CD4-positive, alpha-beta memory T cell (primary cell): ENCODE results near the gene NANOG. TPM values are rescaled to one million over a fixed set of nuclear protein-coding genes. Genes with fewer than 3 reads are reported as not detected.
"Not testable (repeated sequence)": the region's sequence is repeated elsewhere in the genome, so short reads cannot be mapped to it uniquely, and the experiment has no call there.

Experiments used
- CTCF ChIA-PET: fragments of 350-600 bp; sonication (Branson Sonifier 250); formaldehyde crosslinking; loops from one replicate; lab custom pipeline; 2021; ENCODE audit warnings: inconsistent platforms; ENCODE audit not compliant: partially characterized antibody; lab: Charles Lee
- POLR2A ChIA-PET: fragments of 350-600 bp; sonication (Branson Sonifier 250); formaldehyde crosslinking; loops from one replicate; lab custom pipeline; 2021; ENCODE audit not compliant: partially characterized antibody; lab: Charles Lee
- DNase-seq, 5 donors: peaks; one replicate each; pipeline versions ENCODE4 v3.0.0 to v3.0.0-alpha.2; 2020 to 2022; ENCODE audit warnings: mixed read lengths in 1 of 5
- H3K27ac ChIP-seq: one replicate; pipeline ENCODE4 v1.7.0; 2013; ENCODE audit warnings: low read depth, low read length
- H3K27me3 ChIP-seq: 2 replicates; pipeline ENCODE4 v1.7.0; 2013; ENCODE audit warnings: mild to moderate bottlenecking, low read length, moderate library complexity; ENCODE audit not compliant: insufficient read depth
- H3K36me3 ChIP-seq: 2 replicates; pipeline ENCODE4 v1.7.0; 2013; ENCODE audit warnings: mild to moderate bottlenecking, low read length, moderate library complexity; ENCODE audit not compliant: insufficient read depth
- H3K4me1 ChIP-seq: 2 replicates; pipeline ENCODE4 v1.7.0; 2013; ENCODE audit warnings: mild to moderate bottlenecking, low read length, moderate library complexity; ENCODE audit not compliant: insufficient read depth
- H3K4me3 ChIP-seq, 2 donors: one replicate each; pipeline ENCODE4 v1.7.0; 2013; ENCODE audit warnings: low read length in 2 of 2, mild to moderate bottlenecking in 1 of 2
- H3K9me3 ChIP-seq, 2 donors: one replicate each; pipeline ENCODE4 v1.7.0; 2013; ENCODE audit warnings: low read length in 2 of 2, control low read depth in 1 of 2; ENCODE audit not compliant: control insufficient read depth in 1 of 2
- H3K27ac Mint-ChIP-seq, 7 donors: one replicate each; pipeline ENCODE4 v1.8.0; 2020 to 2021; ENCODE audit warnings: mixed read lengths in 7 of 7, mild to moderate bottlenecking in 6 of 7, inconsistent platforms in 3 of 7, moderate library complexity in 3 of 7
- H3K27me3 Mint-ChIP-seq, 2 donors: one replicate each; pipeline ENCODE4 v1.8.0; 2020 to 2021; ENCODE audit warnings: mixed read lengths in 2 of 2
- H3K36me3 Mint-ChIP-seq, 2 donors: one replicate each; pipeline ENCODE4 v1.8.0; 2020 to 2021; ENCODE audit warnings: mixed read lengths in 2 of 2, inconsistent platforms in 1 of 2, mild to moderate bottlenecking in 1 of 2
- H3K4me1 Mint-ChIP-seq, 4 donors: one replicate each; pipeline ENCODE4 v1.8.0; 2020 to 2021; ENCODE audit warnings: mixed read lengths in 4 of 4, mild to moderate bottlenecking in 1 of 4
- H3K4me3 Mint-ChIP-seq, 8 donors: one replicate each; pipeline ENCODE4 v1.8.0; 2020 to 2021; ENCODE audit warnings: mixed read lengths in 8 of 8, mild to moderate bottlenecking in 7 of 8, moderate library complexity in 6 of 8, inconsistent platforms in 3 of 8
- H3K9me3 Mint-ChIP-seq, 8 donors: one replicate each; pipeline ENCODE4 v1.8.0; 2020 to 2021; ENCODE audit warnings: mixed read lengths in 8 of 8, mild to moderate bottlenecking in 5 of 8, inconsistent platforms in 3 of 8, moderate library complexity in 1 of 8
- intact Hi-C: fragments of 100-400 bp; cut with micrococcal nuclease; formaldehyde crosslinking; loops from one replicate; pipeline ENCODE4 v1.15.1; 2023
- polyA plus RNA-seq, 2 donors: library from polyadenylated mRNA; unstranded; fragments of 300-500 nt; fragmentation: Illumina TruSeq; gene quantifications; one replicate each; pipeline ENCODE4 v1.2.3, GENCODE V29; 2021
- total RNA-seq, 2 experiments: library from RNA; stranded (reverse); gene quantifications; one replicate each; pipeline ENCODE4 v1.2.3, GENCODE V29; 2021

NANOG gene
- total and polyA plus RNA-seq, 4 experiments from 2014 or later = not detected

DNA sequence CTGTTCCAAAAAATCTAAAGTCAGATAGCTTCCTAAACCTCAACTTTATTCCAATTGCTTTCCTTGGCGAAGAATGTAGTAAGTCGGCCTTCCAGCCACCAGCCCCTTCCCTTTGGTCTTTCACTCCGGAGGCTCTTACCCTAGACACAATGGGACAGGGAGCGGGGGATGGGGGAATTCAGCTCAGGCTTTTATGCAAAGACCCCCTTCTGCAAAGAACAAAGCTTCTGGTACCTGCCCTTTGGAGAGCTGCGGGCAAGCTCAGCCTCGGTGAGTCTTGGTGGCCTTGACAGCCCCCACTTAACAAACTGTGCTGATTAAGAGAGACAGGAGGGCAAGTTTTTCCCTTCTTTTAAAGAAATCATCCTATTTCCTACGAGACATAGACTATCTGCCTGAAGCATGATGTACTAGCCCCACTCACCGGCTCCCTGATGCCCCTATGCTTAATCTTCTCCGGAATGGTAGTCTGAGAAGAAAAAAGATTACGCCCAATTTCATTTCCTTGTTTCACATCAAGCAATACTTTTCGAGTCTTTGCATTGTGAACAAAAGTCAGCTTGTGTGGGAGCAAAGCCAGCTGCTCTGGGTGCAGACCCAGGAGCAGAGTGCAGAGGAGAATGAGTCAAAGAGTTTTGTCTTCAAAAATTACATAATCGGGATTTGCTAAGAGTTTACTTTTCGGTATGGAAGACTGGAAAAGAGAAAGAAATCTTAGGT lies 1.5 kb upstream of the NANOG start:
- no peak for DNase-seq
- peaks cover 0 to 1% (median 0%) of the 10 kb centered on the region in 8 donors for H3K9me3 Mint-ChIP-seq
- intact Hi-C loops = no loop called here
- H3K27me3 Mint-ChIP-seq = peaks cover 16 to 28% of the 10 kb centered on the region in 2 donors
- Histone ChIP-seq H3K9me3 (no peaks in the 10 kb centered on the region), H3K27ac (no peak overlapping the region), H3K27me3 (no peaks in the 10 kb centered on the region), H3K4me1 (no peaks in the 10 kb centered on the region), H3K36me3 (no peaks in the 10 kb centered on the region), H3K4me3 (no peak overlapping the region)
- no peak overlapping the region for H3K27ac Mint-ChIP-seq
- POLR2A ChIA-PET = no interaction called here
- CTCF ChIA-PET = interaction anchor here (0.5 kb wide), 1 partner anchor 13 kb away, joined by 3 read pairs; no protein-coding TSS in a partner anchor
- no peaks in the 10 kb centered on the region for H3K36me3 Mint-ChIP-seq
- H3K4me3 Mint-ChIP-seq = no peak overlapping the region
- H3K4me1 Mint-ChIP-seq = no peaks in the 10 kb centered on the region

DNA sequence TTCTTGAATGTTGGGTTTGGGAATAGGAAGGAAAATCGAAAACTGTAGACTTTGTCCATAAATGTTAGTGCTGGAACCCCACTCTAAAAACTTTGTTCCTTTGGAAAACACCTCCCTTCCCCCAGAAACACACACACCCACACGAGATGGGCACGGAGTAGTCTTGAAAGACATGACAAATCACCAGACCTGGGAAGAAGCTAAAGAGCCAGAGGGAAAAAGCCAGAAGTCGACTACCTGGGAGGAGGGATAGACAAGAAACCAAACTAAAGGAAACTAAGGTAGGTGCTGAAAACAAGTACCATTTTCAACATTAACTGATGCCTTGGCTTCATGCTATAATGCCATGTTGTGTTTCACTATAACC lies 925 bp upstream of the NANOG start:
- Histone ChIP-seq H3K4me3 (no peak overlapping the region), H3K27me3 (no peaks in the 10 kb centered on the region), H3K36me3 (no peaks in the 10 kb centered on the region), H3K27ac (no peak overlapping the region), H3K9me3 (no peaks in the 10 kb centered on the region), H3K4me1 (no peaks in the 10 kb centered on the region)
- Mint-ChIP-seq H3K27ac (no peak overlapping the region), H3K9me3 (peaks cover 0 to 1% (median 0%) of the 10 kb centered on the region in 8 donors), H3K4me3 (no peak overlapping the region), H3K4me1 (no peaks in the 10 kb centered on the region), H3K36me3 (no peaks in the 10 kb centered on the region), H3K27me3 (peaks cover 16 to 28% of the 10 kb centered on the region in 2 donors)
- intact Hi-C loops = no loop called here
- CTCF ChIA-PET = no interaction called here
- no peak for DNase-seq
- POLR2A ChIA-PET = no interaction called here

DNA sequence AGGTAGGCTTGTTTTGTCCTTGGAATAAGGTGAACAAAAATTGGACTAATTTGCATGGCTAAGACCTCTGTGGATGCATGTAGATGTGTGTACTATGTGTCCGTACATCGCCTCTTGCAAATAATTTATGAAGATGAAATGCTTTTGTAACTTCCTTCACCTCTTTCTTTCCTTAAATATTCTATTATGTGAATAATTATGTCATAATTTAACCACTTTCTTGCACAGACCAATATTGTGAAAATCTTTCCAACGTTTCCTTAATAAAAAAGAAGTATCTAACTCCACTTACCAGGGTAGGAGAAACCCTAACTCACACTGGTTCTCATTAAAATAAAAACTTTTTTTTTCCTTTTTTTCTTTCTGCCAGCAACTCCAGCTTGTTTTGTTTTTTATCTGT lies 4.0 kb downstream of the NANOG start:
- Mint-ChIP-seq H3K9me3 (no peaks in the 10 kb centered on the region), H3K27me3 (peaks cover 10 to 18% of the 10 kb centered on the region in 2 donors), H3K36me3 (no peaks in the 10 kb centered on the region), H3K4me1 (no peaks in the 10 kb centered on the region), H3K27ac (no peak overlapping the region), H3K4me3 (peak overlapping the region in 1 of 8 donors; percentile 13)
- Histone ChIP-seq H3K36me3 (no peaks in the 10 kb centered on the region), H3K9me3 (no peaks in the 10 kb centered on the region), H3K4me1 (no peaks in the 10 kb centered on the region), H3K27ac (no peak overlapping the region), H3K4me3 (no peak overlapping the region), H3K27me3 (no peaks in the 10 kb centered on the region)
- intact Hi-C loops = no loop called here
- ChIA-PET CTCF (no interaction called here), POLR2A (no interaction called here)
- no peak for DNase-seq

DNA sequence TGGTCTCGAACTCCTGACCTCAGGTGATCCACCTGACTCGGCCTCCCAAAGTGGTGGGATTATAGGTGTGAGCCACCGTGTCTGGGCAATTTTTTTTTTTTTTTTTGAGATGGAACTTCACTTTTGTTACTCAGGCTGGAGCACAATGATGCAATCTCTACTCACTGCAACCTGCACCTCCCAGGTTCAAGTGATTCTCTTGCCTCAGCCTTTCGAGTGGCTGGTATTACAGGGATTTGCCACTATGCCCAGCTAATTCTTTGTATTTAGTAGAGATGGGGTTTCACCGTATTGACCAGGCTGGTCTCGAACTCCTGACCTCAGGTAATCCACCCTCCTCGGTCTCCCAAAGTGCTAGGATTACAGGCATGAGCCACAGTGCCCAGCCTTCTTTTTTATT lies 8.1 kb downstream of the NANOG start:
- H3K9me3 ChIP-seq, H3K27ac Mint-ChIP-seq, H3K27ac ChIP-seq, POLR2A ChIA-PET, H3K4me1 Mint-ChIP-seq, DNase-seq, H3K4me3 Mint-ChIP-seq, H3K4me1 ChIP-seq, H3K36me3 Mint-ChIP-seq, H3K27me3 Mint-ChIP-seq, intact Hi-C loops, H3K9me3 Mint-ChIP-seq, H3K4me3 ChIP-seq, H3K27me3 ChIP-seq, H3K36me3 ChIP-seq: not testable (repeated sequence)
- CTCF ChIA-PET = interaction anchor here (3.4 kb wide), 1 partner anchor 10 kb away, joined by 21 read pairs; no protein-coding TSS in a partner anchor

DNA sequence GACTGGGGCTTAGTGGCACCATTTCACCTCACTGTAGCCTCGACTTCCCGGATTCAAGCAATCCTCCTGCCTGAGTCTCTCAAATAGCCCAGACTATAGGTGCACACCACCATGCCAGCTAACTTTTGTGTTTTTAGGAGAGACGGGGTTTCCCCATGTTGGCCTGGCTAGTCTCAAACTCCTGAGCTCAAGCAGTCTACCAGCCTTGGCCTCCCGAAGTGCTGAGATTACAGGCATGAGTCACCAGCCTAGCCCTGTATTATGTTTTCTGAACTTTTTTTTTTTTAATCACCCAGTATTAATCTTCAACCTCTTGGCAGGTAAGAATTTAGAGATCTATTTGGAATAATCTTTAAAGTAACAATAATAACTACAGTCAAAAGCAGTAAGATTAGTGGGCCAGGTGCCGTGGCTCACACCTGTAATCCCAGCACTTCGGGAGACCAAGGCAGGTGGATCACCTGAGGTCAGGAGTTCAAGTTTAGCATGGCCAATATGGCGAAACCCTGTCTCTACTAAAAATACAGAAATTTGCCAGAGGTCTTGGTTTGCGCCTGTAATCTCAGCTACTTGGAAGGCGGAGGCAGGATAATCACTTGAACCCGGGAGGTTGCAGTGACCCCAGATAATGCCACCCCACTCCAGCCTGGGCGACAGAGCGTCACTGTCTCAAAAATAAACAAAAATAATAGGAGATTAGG lies 8.6 kb downstream of the NANOG start:
- intact Hi-C loops = no loop called here
- H3K4me3 ChIP-seq = no peak overlapping the region
- H3K4me1 ChIP-seq = no peaks in the 10 kb centered on the region
- H3K27me3 Mint-ChIP-seq = peaks cover 0 to 2% of the 10 kb centered on the region in 2 donors
- no peaks in the 10 kb centered on the region for H3K36me3 Mint-ChIP-seq
- no peak for DNase-seq
- H3K9me3 ChIP-seq = no peaks in the 10 kb centered on the region
- H3K4me1 Mint-ChIP-seq = no peaks in the 10 kb centered on the region
- H3K27ac ChIP-seq = no peak overlapping the region
- H3K4me3 Mint-ChIP-seq = no peak overlapping the region
- ChIA-PET CTCF (interaction anchor here (3.4 kb wide), 1 partner anchor 10 kb away, joined by 21 read pairs; no protein-coding TSS in a partner anchor), POLR2A (no interaction called here)
- no peak overlapping the region for H3K27ac Mint-ChIP-seq
- no peaks in the 10 kb centered on the region for H3K27me3 ChIP-seq
- no peaks in the 10 kb centered on the region for H3K36me3 ChIP-seq
- H3K9me3 Mint-ChIP-seq = no peaks in the 10 kb centered on the region

DNA sequence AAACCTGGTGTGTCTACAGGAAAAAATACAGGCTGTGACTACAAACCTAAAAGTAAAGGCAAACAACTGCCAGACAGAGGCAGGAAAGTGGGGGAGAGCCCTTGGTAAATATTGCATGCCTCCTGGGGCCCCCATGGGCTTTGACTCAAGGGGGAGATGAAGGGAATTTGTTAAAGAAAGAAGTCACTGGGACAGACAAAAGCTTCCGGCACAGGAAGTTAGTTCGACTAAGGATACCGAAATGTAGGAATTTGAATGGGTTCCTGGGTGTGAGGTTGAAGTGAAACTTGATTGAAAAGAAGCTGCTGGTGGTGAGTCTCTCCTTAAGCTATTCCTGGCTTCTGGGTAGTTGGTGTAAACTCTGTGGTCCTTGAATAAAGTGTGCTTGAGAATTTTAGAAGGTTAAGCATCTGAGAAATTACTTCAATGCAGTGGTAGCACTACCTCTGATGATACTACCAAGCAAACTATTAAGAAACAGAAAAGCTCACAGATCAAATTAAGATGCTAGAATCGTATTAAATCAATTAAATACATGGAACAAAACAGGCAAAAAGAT lies 9.6 kb downstream of the NANOG start:
- H3K36me3 ChIP-seq, DNase-seq, intact Hi-C loops, H3K36me3 Mint-ChIP-seq, H3K9me3 ChIP-seq, H3K27ac ChIP-seq, POLR2A ChIA-PET, H3K27me3 ChIP-seq, H3K4me1 ChIP-seq, H3K4me1 Mint-ChIP-seq, H3K9me3 Mint-ChIP-seq, H3K4me3 ChIP-seq, H3K4me3 Mint-ChIP-seq, H3K27ac Mint-ChIP-seq, H3K27me3 Mint-ChIP-seq: not testable (repeated sequence)
- CTCF ChIA-PET = interaction anchor here (3.4 kb wide), 1 partner anchor 9 kb away, joined by 21 read pairs; no protein-coding TSS in a partner anchor

DNA sequence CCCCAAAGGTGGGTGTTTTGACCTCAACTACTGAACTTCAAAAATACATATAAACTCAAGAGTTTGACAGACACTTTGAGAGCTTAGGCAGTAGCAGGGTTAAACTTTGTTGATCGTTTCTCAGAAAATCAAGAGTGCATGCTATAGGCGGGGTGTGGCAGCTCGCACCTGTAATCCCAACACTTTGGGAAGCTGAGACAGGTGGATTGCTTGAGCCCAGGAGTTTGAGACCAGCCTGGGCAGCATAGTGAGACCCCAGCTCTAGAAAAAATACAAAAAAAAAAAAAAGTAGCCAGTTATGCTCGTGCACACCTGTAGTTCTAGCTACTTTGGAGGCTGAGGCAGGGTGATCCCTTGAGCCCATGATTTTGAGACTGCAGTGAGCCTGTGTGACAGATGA lies 12.3 kb downstream of the NANOG start:
- no peaks in the 10 kb centered on the region for H3K36me3 ChIP-seq
- H3K4me3 Mint-ChIP-seq = no peak overlapping the region
- DNase-seq = no peak
- H3K4me1 ChIP-seq = no peaks in the 10 kb centered on the region
- H3K36me3 Mint-ChIP-seq = no peaks in the 10 kb centered on the region
- H3K9me3 ChIP-seq = no peaks in the 10 kb centered on the region
- no peaks in the 10 kb centered on the region for H3K9me3 Mint-ChIP-seq
- H3K27ac ChIP-seq = no peak overlapping the region
- H3K4me3 ChIP-seq = no peak overlapping the region
- H3K27ac Mint-ChIP-seq = no peak overlapping the region
- H3K27me3 Mint-ChIP-seq = no peaks in the 10 kb centered on the region
- no peaks in the 10 kb centered on the region for H3K4me1 Mint-ChIP-seq
- H3K27me3 ChIP-seq = no peaks in the 10 kb centered on the region
- intact Hi-C loops = no loop called here
- ChIA-PET POLR2A (no interaction called here), CTCF (interaction anchor here (0.8 kb wide), 1 partner anchor 14 kb away, joined by 3 read pairs; no protein-coding TSS in a partner anchor)
